H4 (cell line): ENCODE data around the gene AP1S3. TPM values are rescaled to one million over a fixed set of nuclear protein-coding genes. Genes with fewer than 3 reads are reported as not detected.
A peak's percentile ranks its signal among the peaks of the same experiment; 100 is the strongest.

Experiments
- DNase-seq: peaks from one replicate; pipeline ENCODE4 v3.0.0-alpha.2; 2015; ENCODE audit warnings: low spot score
- total RNA-seq: library from RNA; depleted of rRNA; stranded (reverse); fragments of >200 nt; shearing (Covaris generic); gene quantifications from 2 replicates; pipeline ENCODE4 v1.2.3, GENCODE V29; 2014; rRNA removed

AP1S3 gene
- total RNA-seq, 1 experiment from 2014 or later, result 4.6 TPM

DNA sequence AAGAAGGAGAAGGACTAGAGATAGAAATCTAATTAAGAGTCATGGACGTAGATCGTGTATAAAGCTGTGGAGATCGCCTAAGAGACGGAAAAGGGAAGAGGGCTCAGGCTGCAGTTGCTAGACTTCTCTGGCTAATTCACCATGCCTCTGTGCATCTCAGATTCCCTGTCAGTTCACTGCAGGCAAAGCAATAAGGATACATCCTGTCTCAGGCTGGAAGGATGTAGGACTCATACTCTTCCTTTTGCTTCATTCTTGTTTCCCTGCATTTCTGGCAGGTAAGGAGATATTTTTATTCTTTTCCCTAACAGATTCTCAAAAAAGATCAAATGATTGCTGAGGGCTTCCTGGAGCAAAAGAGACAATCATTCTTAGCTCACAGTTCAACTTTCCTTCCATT, 112.5 kb downstream of the AP1S3 start:
- no peak for DNase-seq

DNA sequence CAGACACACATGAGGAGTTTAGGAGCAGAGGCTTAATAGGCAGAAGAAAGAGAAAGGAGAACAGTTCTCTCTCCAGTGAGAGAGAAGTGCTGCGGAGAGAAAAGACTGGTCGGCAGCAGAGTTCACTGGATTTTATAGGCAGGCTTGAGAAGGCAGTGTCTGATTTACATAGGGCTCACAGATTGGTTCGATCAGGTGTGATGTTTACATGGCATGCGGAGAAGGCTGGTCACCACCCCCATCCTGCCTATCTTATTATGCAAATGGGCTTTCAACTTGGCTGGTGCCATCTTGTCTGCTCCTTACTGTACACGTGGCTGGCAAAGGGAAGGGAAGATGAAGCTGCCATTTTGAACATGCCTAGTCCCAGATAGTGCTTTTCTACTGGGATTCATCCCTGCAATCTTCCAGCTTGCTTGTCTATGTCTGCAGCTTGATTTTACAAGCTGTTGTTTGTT, 113.4 kb downstream of the AP1S3 start:
- peak; percentile 53 for DNase-seq

GRCh38 chr2:223722226-223722625, 115.2 kb downstream of the AP1S3 start:
- DNase-seq, result no peak

DNA sequence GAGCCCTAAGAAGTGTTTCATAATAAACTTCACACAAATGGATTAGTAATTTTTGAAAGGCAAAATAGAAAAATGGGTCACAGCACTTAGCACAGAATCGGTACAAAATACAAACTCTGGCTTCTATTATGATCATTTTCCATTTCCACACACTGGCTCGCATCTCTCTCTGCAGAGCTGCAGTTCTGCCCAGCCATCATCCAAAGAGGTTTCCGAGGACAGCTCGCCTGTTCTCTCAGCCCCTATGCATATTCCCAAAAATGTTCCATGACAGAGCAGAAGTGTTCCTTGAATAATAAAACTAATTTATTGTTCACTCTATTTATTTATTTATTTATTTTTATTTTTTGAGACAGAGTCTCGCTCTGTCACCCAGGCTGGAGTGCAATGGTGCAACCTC, 115.6 kb downstream of the AP1S3 start:
- DNase-seq, result no peak

DNA sequence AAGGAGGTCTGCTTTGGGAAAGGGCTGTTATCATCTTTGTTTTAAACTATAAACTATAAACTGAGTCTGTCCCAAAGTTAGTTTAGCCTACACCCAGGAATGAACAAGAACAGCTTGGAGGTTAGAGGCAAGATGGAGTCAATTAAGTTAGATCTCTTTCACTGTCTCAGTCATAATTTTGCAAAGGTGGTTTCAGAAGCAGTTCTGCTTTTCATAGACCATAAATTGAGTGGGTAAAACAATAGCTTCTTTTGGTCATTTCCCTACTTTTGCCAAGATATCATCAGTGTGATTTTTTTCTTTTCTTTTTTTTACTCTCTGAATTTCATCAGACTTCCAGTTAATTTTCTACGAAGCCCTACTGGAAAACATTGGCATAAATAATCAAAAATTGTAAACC, 117.0 kb downstream of the AP1S3 start:
- DNase-seq, result no peak

GRCh38 chr2:223712642-223713041, 124.7 kb downstream of the AP1S3 start:
- DNase-seq, result no peak

DNA sequence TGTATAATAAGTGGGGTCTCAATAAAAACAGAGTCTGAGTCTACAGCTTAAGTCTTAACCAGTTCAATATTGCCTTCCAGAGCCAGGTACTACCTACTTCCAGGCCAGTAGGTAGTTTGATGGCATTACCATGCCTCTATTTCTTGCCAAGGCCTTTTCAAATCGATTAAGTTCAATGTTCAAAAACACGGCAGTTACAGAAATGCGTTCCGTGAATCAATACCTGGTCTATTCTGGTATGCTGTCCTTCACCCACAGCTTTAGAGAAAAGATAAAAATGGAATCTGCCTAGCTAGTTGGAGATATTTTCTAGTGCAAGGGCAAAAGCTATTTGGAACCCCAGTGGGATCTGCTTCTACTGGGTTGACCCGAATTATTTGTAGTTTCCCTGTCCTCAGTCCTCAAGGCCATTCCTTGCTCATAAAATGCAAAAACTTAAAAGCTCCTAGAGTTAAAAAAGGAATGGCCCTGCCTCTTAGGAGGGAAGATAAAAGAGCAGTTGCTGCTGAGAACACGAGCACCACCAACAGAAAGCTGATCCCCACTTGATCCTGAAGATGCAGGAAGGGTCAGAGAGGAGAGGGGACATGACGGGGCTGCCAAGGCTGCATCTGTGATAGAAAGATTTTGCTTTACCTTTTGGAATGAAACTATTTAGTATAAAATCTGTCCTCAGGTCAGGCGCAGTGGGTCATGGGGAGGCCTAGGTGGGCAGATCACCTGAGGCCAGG, 125.6 kb downstream of the AP1S3 start:
- no peak for DNase-seq

Other genes starting within 250 kb of the AP1S3 start
- gene SCG2, start 235.2 kb downstream of the AP1S3 start, total RNA-seq, result 0.62 and 1.1 TPM in 2 replicates
- gene WDFY1, start 107.8 kb upstream of the AP1S3 start, total RNA-seq, result 23.7 and 27.2 TPM in 2 replicates
- 39.9 and 53.0 TPM in 2 replicates for gene MRPL44, start 119.9 kb upstream of the AP1S3 start, total RNA-seq
- 35.4 and 40.1 TPM in 2 replicates for gene SERPINE2, start 201.7 kb upstream of the AP1S3 start, total RNA-seq